22Rv1 (cell line): ENCODE measurements around the gene QKI.

ENCODE experiments used
- CTCF ChIP-seq: fragments of 450-650 bp; IDR thresholded peaks from 2 replicates; pipeline ENCODE4 v1.5.1; 2017; ENCODE audit warnings: mild to moderate bottlenecking
- ZFX ChIP-seq: fragments of 450-650 bp; IDR thresholded peaks from 2 replicates; pipeline ENCODE4 v1.6.1; 2017; ENCODE audit warnings: antibody characterized with exemption, borderline replicate concordance

DNA sequence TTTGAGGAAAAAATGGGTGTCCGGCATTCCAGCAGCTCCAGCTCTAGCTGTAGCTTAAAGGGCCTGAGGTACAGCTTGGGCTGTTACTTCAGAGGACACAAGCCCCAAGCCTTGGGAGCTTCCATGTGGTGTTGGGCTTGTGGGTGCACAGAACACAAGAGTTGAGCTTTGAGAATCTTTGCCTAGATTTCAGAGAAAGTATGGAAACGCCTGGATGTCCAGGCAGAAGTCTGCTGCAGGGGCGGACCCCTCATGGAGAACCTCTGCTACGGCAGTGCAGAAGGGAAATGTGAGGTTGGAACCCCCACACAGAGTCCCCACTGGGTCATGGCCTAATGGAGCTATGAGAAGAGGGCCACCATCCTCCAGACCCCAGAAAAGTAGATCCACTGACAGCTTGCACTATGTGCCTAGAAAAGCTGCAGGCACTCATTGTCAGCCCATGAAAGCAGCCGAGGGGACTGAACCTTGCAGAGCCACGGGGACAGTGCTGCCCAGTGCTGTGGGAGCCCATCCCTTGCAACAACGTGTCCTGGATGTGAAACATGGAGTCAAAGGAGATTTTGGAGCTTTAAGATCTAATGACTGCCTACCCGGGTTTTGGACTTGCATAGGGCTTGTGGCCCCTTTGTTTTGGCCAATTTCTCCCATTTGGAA, 90.6 kb downstream of the QKI start:
- TF ChIP-seq CTCF (no peak), ZFX (no peak)
